A673 (cell line): Measurements from ENCODE around the gene SEC61A2. TPM values are rescaled to one million over a fixed set of nuclear protein-coding genes. Genes with fewer than 3 reads are reported as not detected.

Experiments
- BruUV-seq: library from RNA; stranded (reverse); fragments of 400-500 nt; replicated peaks from 2 replicates; lab custom pipeline; 2021; lab: Mats Ljungman, UMichigan
- CTCF ChIA-PET: fragments of 300-600 bp; sonication (Branson Sonifier 250); formaldehyde crosslinking; loops from one replicate; lab custom pipeline; 2022; ENCODE audit warnings: antibody characterized with exemption; lab: Charles Lee
- POLR2A ChIA-PET: fragments of 300-600 bp; sonication (Branson Sonifier 250); formaldehyde crosslinking; loops from one replicate; lab custom pipeline; 2022; ENCODE audit warnings: antibody characterized with exemption; ENCODE audit not compliant: low non-redundant PET; lab: Charles Lee
- DNase-seq: peaks from one replicate; pipeline ENCODE4 v3.0.0-alpha.2; 2015; ENCODE audit warnings: low spot score
- H3K27ac ChIP-seq: fragments of 200-600 bp; sonication (generic); 2 replicates; pipeline ENCODE4 v1.5.1; 2016; ENCODE audit warnings: mixed run types, low read depth, mild to moderate bottlenecking, mixed read lengths, antibody characterized with exemption, low read length; ENCODE audit not compliant: poor library complexity, severe bottlenecking
- H3K27me3 ChIP-seq: fragments of 200-600 bp; sonication (generic); replicated peaks from 2 replicates; pipeline ENCODE4 v1.6.1; 2017; ENCODE audit warnings: mixed run types, low read depth, mild to moderate bottlenecking, mixed read lengths, antibody characterized with exemption, low read length; ENCODE audit not compliant: insufficient read depth, poor library complexity
- H3K36me3 ChIP-seq: fragments of 200-600 bp; sonication (generic); 2 replicates; pipeline ENCODE4 v1.6.1; 2016; ENCODE audit warnings: mixed run types, mild to moderate bottlenecking, mixed read lengths, antibody characterized with exemption, low read length; ENCODE audit not compliant: insufficient read depth, poor library complexity, severe bottlenecking
- H3K4me1 ChIP-seq: fragments of 200-600 bp; sonication (generic); 2 replicates; pipeline ENCODE4 v1.6.1; 2017; ENCODE audit warnings: mixed run types, mild to moderate bottlenecking, mixed read lengths, antibody characterized with exemption, low read length; ENCODE audit not compliant: insufficient read depth, poor library complexity, severe bottlenecking
- H3K4me3 ChIP-seq: fragments of 200-600 bp; sonication (generic); 2 replicates; pipeline ENCODE4 v1.5.1; 2016; ENCODE audit warnings: low read depth, mixed run types, mild to moderate bottlenecking, mixed read lengths, low read length; ENCODE audit not compliant: poor library complexity, severe bottlenecking
- H3K9me3 ChIP-seq: fragments of 200-600 bp; sonication (generic); 2 replicates; pipeline ENCODE4 v1.6.1; 2016; ENCODE audit warnings: mixed run types, low read depth, mild to moderate bottlenecking, mixed read lengths, antibody characterized with exemption, low read length; ENCODE audit not compliant: poor library complexity, severe bottlenecking
- CTCF ChIP-seq: fragments of 300-800, 200-600 bp; sonication (generic); conservative IDR thresholded peaks from 2 replicates; pipeline ENCODE4 v1.5.1; 2017; ENCODE audit warnings: low read depth, mild to moderate bottlenecking, antibody characterized with exemption, low read length, moderate library complexity, mixed read lengths
- EZH2 ChIP-seq: fragments of 200-600 bp; sonication (generic); IDR thresholded peaks from 2 replicates; pipeline ENCODE4 v1.6.1; 2017; ENCODE audit warnings: borderline replicate concordance, low read depth, mild to moderate bottlenecking, mixed read lengths, antibody characterized with exemption, low read length; ENCODE audit not compliant: poor library complexity, severe bottlenecking
- intact Hi-C: fragments of 100-400 bp; cut with micrococcal nuclease; formaldehyde crosslinking; loops from one replicate; pipeline ENCODE4 v1.10.0; 2022; ENCODE audit not compliant: unreplicated experiment
- total RNA-seq: library from RNA; stranded (reverse); gene quantifications from 2 replicates; pipeline ENCODE4 v1.2.3, GENCODE V29; 2021

SEC61A2 gene
- total RNA-seq, 1 experiment from 2014 or later: 17.2 TPM

- peak overlapping the region; percentile 93 for H3K4me3 ChIP-seq
- peaks cover 23% of the 10 kb centered on the region for H3K4me1 ChIP-seq
- TF ChIP-seq EZH2: no peak
- no peak for TF ChIP-seq CTCF
- CTCF ChIA-PET: no interaction called here
- intact Hi-C loops: no loop called here
- peak overlapping the region; percentile 98 for H3K27ac ChIP-seq
- no peaks in the 10 kb centered on the region for H3K27me3 ChIP-seq
- DNase-seq: no peak
- no peaks in the 10 kb centered on the region for H3K9me3 ChIP-seq
- H3K36me3 ChIP-seq: peaks cover 31% of the 10 kb centered on the region
- POLR2A ChIA-PET: no interaction called here
- BruUV-seq: TSS peak; percentile 77
Measured at GRCh38 chr10:12196531-12197211, 67.2 kb downstream of the SEC61A2 start.

DNA sequence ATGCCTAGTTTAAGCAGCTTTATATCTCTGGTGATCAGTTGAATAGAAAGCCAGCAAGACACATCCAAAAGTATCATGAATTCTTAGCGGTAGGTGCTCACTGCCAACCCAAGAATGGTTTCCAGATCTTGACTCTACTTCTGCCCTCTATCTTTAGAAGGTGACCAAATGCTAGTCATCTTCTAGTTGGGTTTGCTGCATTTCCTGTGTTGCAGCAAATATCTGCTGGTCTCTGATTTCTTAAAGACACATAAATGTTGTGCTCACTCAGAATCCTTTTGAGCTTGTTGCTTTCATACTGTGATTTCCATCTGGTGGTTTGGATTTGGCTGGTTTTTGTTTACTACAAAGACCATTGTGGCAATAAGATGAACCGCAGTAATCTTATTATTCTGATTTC lies 68.7 kb downstream of the SEC61A2 start:
- H3K27ac ChIP-seq: no peak overlapping the region
- intact Hi-C loops: no loop called here
- H3K4me1 ChIP-seq: peaks cover 19% of the 10 kb centered on the region
- no peak overlapping the region for H3K4me3 ChIP-seq
- CTCF ChIA-PET: no interaction called here
- H3K27me3 ChIP-seq: no peaks in the 10 kb centered on the region
- DNase-seq: no peak
- POLR2A ChIA-PET: no interaction called here
- no TSS peak for BruUV-seq
- TF ChIP-seq CTCF: no peak
- TF ChIP-seq EZH2: no peak
- peaks cover 42% of the 10 kb centered on the region for H3K36me3 ChIP-seq
- no peaks in the 10 kb centered on the region for H3K9me3 ChIP-seq

DNA sequence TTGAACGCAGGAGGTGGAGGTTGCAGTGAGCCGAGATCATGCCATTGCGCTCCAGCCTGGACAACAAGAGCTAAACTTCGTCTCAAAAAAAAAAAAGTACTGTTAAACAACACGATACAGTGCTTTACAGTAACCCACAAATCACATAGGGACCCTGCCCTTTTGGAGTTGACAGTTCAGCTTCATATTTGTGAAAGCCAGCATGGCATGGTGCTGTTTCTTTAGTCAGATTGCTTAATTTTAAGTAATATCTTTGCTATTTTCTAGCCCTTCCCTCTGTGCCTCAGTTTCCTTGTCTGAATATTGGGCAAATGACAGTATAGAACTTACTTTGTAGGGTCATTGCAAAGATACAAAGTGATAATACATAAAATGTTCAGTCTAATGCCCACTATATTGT lies 71.4 kb downstream of the SEC61A2 start:
- BruUV-seq: no TSS peak
- ChIA-PET POLR2A (no interaction called here), CTCF (no interaction called here)
- Histone ChIP-seq H3K4me3 (no peak overlapping the region), H3K9me3 (no peaks in the 10 kb centered on the region), H3K36me3 (peaks cover 56% of the 10 kb centered on the region), H3K27ac (no peak overlapping the region), H3K4me1 (peaks cover 5% of the 10 kb centered on the region), H3K27me3 (no peaks in the 10 kb centered on the region)
- TF ChIP-seq CTCF (no peak), EZH2 (no peak)
- intact Hi-C loops: no loop called here
- no peak for DNase-seq
